ENCODE results near the gene ATCAY. TPM values are rescaled to one million over a fixed set of nuclear protein-coding genes. Genes with fewer than 3 reads are reported as not detected.
"Not testable (repeated sequence)": the region's sequence is repeated elsewhere in the genome, so short reads cannot be mapped to it uniquely, and the experiment has no call there.

The ATCAY gene
- total and polyA plus RNA-seq, 2 experiments from 2014 or later: not detected

- H3K4me1 ChIP-seq (ENCODE audit: insufficient read depth): no peaks in the 10 kb centered on the region
- peaks cover 8% of the 10 kb centered on the region for H3K79me2 ChIP-seq (ENCODE audit: insufficient read depth)
- H3K9me2 ChIP-seq (ENCODE audit: insufficient read depth): no peaks in the 10 kb centered on the region
- H3K4me2 ChIP-seq (ENCODE audit: unreplicated experiment): no peak overlapping the region
- no peak overlapping the region for H2AFZ ChIP-seq
- H3F3A ChIP-seq (ENCODE audit: insufficient read depth): peaks cover 13% of the 10 kb centered on the region; the same call in 1 of the 2 replicates
- no peak for DNase-seq
- no peak overlapping the region for H3K9ac ChIP-seq
- no peaks in the 10 kb centered on the region for H3K27me3 ChIP-seq (replicated peaks; ENCODE audit: insufficient read depth)
- no peak overlapping the region for H3K27ac ChIP-seq
- WGBS, 2 experiments (ENCODE audit: low coverage in 1 of 2, low lambda C conversion rate in 2 of 2, missing lambda C conversion rate in 2 of 2): 60 to 67% methylated on average over 12 to 20 of the region's 20 CpGs
- H4K20me1 ChIP-seq (ENCODE audit: insufficient read depth): no peaks in the 10 kb centered on the region
- in situ Hi-C loops (cut with MboI): no loop called here
- TF ChIP-seq EZH2 (IDR thresholded peaks at IDR 0.05; ENCODE audit: insufficient read depth, poor library complexity, severe bottlenecking) (no peak), EZH2phosphoT487 (IDR thresholded peaks at IDR 0.05; ENCODE audit: insufficient read depth, low read depth) (no peak)
- H3K9me3 ChIP-seq (ENCODE audit: low read depth): no peaks in the 10 kb centered on the region
- H3K4me3 ChIP-seq: no peak overlapping the region
- H3K36me3 ChIP-seq (ENCODE audit: low read depth): 0 out of 2 replicates have a peak, but pooled peaks cover 5% of the 10 kb centered on the region
These were observed 69.7 kb downstream of the ATCAY start for GRCh38 chr19:3949997-3950859.

DNA sequence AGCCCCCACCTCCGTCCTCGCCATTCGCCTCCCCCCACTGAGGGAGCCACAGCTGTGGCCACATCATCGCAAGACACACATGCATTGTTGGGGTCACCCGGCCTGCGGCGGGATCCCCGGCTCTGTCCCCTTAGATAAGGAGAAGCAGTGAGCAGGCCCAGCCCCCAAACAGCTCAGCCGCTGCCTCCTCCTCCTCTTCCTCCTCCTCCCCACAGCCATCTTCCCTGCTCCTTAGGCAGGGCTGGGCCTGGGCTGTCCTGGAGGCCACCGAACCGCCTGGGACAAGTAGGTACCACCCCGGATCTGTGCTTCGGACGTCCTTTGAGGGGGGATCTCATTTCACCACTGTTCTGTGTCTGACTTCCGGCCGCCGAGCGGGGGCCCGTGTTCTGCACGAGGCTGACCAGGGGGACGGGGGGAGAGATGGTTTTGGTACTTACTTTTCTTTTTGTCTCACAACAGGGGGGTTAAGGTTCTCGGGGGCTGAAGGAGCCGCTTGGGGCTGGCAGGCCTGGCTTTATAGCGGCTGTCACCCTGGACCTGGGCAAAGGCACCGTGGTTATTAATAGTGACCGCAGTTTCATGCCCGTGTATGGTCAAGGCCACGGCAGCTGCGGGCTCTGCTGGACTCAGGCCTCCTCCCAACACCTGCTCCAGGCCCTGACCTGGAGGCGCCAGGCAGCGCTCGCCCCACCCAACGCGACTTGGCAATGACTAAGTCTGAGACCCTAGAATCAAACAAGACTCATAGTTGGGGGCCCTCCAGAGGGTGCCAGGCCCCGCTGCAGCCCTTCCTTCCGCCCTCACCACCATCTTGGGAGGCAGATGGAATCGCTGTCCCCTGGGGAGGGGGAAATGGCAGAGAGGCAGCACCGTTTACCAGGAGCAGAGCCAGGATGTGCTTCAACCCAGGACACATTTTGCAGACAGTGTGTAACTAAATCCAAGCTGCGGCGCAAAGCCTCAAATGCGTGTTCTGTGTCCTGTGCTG is 70.7 kb downstream of the ATCAY start:
- TF ChIP-seq EZH2 (IDR thresholded peaks at IDR 0.05; ENCODE audit: insufficient read depth, poor library complexity, severe bottlenecking): no peak
- TF ChIP-seq EZH2phosphoT487 (IDR thresholded peaks at IDR 0.05; ENCODE audit: insufficient read depth, low read depth): no peak
- no peaks in the 10 kb centered on the region for H3K4me1 ChIP-seq (ENCODE audit: insufficient read depth)
- H3K4me3 ChIP-seq: no peak overlapping the region
- no peak overlapping the region for H3K9ac ChIP-seq
- no peaks in the 10 kb centered on the region for H3K9me3 ChIP-seq (ENCODE audit: low read depth)
- 0 out of 2 replicates have a peak, but pooled peaks cover 5% of the 10 kb centered on the region for H3K36me3 ChIP-seq (ENCODE audit: low read depth)
- H3K9me2 ChIP-seq (ENCODE audit: insufficient read depth): no peaks in the 10 kb centered on the region
- peaks cover 13% of the 10 kb centered on the region; the same call in 1 of the 2 replicates for H3F3A ChIP-seq (ENCODE audit: insufficient read depth)
- H3K27me3 ChIP-seq (replicated peaks; ENCODE audit: insufficient read depth): no peaks in the 10 kb centered on the region
- H3K79me2 ChIP-seq (ENCODE audit: insufficient read depth): peaks cover 16% of the 10 kb centered on the region
- no peak overlapping the region for H3K27ac ChIP-seq
- WGBS, 2 experiments (ENCODE audit: low coverage in 1 of 2, low lambda C conversion rate in 2 of 2, missing lambda C conversion rate in 2 of 2): 41 to 45% methylated on average over 33 to 41 of the region's 41 CpGs
- H4K20me1 ChIP-seq (ENCODE audit: insufficient read depth): no peaks in the 10 kb centered on the region
- H2AFZ ChIP-seq: no peak overlapping the region
- no peak overlapping the region for H3K4me2 ChIP-seq (ENCODE audit: unreplicated experiment)
- in situ Hi-C loops (cut with MboI): no loop called here
- DNase-seq: no peak

DNA sequence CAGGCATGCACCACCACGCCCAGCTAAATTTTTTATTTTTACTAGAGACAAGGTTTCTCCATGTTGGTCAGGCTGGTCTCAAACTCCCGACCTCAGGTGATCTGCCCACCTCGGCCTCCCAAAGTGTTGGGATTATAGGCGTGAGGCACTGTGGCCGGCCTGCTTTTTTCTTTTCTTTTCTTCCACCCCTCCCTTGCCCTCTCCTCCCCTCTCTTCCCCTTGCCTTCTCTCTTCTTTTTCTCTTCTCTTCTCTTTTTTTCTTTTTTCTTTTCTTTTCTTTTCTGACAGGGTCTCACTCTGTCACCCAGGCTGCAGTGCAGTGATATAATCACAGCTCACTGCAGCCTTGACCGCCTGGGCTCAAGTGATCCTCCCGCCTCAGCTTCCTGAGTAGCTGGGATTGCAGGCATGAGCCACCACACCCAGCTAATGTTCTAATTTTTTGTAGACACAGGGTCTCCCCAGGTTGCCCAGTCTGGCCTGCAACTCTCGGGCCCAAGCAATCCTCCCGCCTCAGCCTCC is 72.3 kb downstream of the ATCAY start:
- H3K9me3 ChIP-seq (ENCODE audit: low read depth); H3K27me3 ChIP-seq (replicated peaks; ENCODE audit: insufficient read depth); H3K4me2 ChIP-seq (ENCODE audit: unreplicated experiment); H3K4me1 ChIP-seq (ENCODE audit: insufficient read depth); H3K4me3 ChIP-seq; in situ Hi-C loops (cut with MboI); H3K9me2 ChIP-seq (ENCODE audit: insufficient read depth); H4K20me1 ChIP-seq (ENCODE audit: insufficient read depth); H3K27ac ChIP-seq; H2AFZ ChIP-seq; DNase-seq; H3K9ac ChIP-seq: not testable (repeated sequence)
- Histone ChIP-seq H3F3A (ENCODE audit: insufficient read depth) (peaks cover 13% of the 10 kb centered on the region; the same call in 1 of the 2 replicates), H3K79me2 (ENCODE audit: insufficient read depth) (peaks cover 32% of the 10 kb centered on the region), H3K36me3 (ENCODE audit: low read depth) (peaks cover 14% of the 10 kb centered on the region; the same call in 1 of the 2 replicates)
- WGBS, 2 experiments (ENCODE audit: low coverage in 1 of 2, low lambda C conversion rate in 2 of 2, missing lambda C conversion rate in 2 of 2): 77 to 79% methylated on average over 9 of the region's 9 CpGs

DNA sequence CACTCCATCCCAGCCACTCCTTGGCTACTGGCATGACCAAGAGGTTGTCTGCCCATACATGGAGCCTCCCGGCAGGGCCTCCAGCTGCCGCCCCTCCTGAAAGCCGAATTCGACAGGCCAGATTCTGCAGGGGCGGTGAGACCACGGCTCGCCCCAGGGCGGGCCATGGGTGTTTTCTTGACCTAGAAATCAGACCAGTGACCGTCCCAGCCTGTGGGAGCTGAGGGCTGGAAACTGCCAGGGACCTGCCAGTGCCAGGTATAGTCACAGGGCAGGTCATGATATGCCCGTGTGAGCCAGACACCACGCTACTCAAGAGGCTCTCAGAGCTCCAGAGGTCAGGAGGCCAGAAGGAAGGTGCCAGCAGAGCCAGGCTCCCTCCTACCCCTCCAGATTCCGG is 73.6 kb downstream of the ATCAY start:
- H4K20me1 ChIP-seq (ENCODE audit: insufficient read depth): peaks cover 3% of the 10 kb centered on the region; the same call in 1 of the 2 replicates
- in situ Hi-C loops (cut with MboI): no loop called here
- peaks cover 42% of the 10 kb centered on the region for H3K79me2 ChIP-seq (ENCODE audit: insufficient read depth)

GRCh38 chr19:3955276-3955675 is 74.8 kb downstream of the ATCAY start:
- H4K20me1 ChIP-seq (ENCODE audit: insufficient read depth); H2AFZ ChIP-seq; in situ Hi-C loops (cut with MboI); DNase-seq; H3K27ac ChIP-seq; H3K9ac ChIP-seq; H3K27me3 ChIP-seq (replicated peaks; ENCODE audit: insufficient read depth); H3K4me3 ChIP-seq; H3K4me1 ChIP-seq (ENCODE audit: insufficient read depth); H3K9me3 ChIP-seq (ENCODE audit: low read depth); H3K9me2 ChIP-seq (ENCODE audit: insufficient read depth); H3K4me2 ChIP-seq (ENCODE audit: unreplicated experiment): not testable (repeated sequence)
- Histone ChIP-seq H3F3A (ENCODE audit: insufficient read depth) (peaks cover 13% of the 10 kb centered on the region; the same call in 1 of the 2 replicates), H3K79me2 (ENCODE audit: insufficient read depth) (peaks cover 53% of the 10 kb centered on the region), H3K36me3 (ENCODE audit: low read depth) (peaks cover 17% of the 10 kb centered on the region; the same call in 1 of the 2 replicates)
- 80% methylated on average over 13 of the region's 13 CpGs for WGBS, 2 experiments (ENCODE audit: low coverage in 1 of 2, low lambda C conversion rate in 2 of 2, missing lambda C conversion rate in 2 of 2)

More for the DNA sequence above, 73.6 kb downstream of the ATCAY start:
- Histone ChIP-seq H3K9me3 (ENCODE audit: low read depth) (no peaks in the 10 kb centered on the region), H2AFZ (no peak overlapping the region), H3K4me3 (no peak overlapping the region), H3F3A (ENCODE audit: insufficient read depth) (peaks cover 13% of the 10 kb centered on the region; the same call in 1 of the 2 replicates), H3K27ac (no peak overlapping the region), H3K27me3 (replicated peaks; ENCODE audit: insufficient read depth) (no peaks in the 10 kb centered on the region), H3K9ac (no peak overlapping the region), H3K4me2 (ENCODE audit: unreplicated experiment) (no peak overlapping the region), H3K9me2 (ENCODE audit: insufficient read depth) (no peaks in the 10 kb centered on the region), H3K36me3 (ENCODE audit: low read depth) (peaks cover 14% of the 10 kb centered on the region; the same call in 1 of the 2 replicates), H3K4me1 (ENCODE audit: insufficient read depth) (peaks cover 8% of the 10 kb centered on the region)
- WGBS, 2 experiments (ENCODE audit: low coverage in 1 of 2, low lambda C conversion rate in 2 of 2, missing lambda C conversion rate in 2 of 2): 76 to 79% methylated on average over 12 of the region's 12 CpGs
- no peak for DNase-seq
- TF ChIP-seq EZH2 (IDR thresholded peaks at IDR 0.05; ENCODE audit: insufficient read depth, poor library complexity, severe bottlenecking): no peak
- no peak for TF ChIP-seq EZH2phosphoT487 (IDR thresholded peaks at IDR 0.05; ENCODE audit: insufficient read depth, low read depth)

Measured in GM23248 (cell line).